ENCODE measurements around the gene PPIL3. TPM values are rescaled to one million over a fixed set of nuclear protein-coding genes. Genes with fewer than 3 reads are reported as not detected.

Gene PPIL3
- 17.5 and 53.0 TPM in 2 replicates for total RNA-seq

DNA sequence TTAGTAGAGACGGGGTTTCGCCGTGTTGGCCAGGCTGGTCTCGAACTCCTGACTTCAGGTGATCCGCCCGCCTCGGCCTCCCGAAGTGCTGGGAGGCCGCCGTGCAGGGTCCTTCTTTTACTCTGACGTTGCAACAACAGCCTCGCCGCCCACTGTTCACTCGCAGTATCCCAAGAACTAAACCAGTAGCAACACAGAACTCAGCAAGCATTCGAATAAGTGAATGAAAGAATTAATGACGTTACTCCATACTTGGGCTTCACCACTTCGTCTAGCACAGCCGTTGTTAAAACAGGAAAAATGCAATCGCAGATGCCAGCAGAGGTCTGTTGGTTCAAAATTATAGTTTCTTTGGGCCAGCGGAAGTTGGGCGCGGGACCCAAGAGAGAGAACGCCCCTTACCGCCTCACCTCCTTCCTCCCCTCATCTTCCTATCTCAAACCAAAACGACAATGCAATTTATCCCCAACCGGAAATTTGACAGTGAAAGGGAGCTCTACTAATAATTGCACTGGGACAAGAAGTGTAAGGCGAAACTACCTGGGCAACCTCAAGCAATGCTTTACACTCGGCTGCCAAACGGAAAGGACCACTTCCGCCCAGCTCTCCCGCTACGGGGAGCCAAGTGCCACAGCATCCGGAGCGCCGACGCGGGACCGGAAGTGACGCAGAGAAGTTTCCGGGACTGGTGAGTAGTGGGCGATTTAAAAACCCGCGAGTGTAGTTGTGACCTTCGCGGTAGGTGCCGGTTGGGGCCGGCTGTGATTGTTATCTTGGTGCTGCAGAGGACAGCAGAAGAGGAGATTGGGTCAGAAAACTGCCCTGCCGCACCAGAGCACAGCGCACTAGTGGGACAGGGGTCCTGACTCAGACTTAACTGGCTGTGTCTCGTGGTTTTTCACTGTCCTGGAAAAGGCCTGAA lies at the start of gene PPIL3, which contains the start of gene NIF3L1:
TSS of gene PPIL3 (minus strand) at position 374 of the 922 bp plus-strand sequence. CDS start 1,462 bp downstream, outside the sequence.
TSS of gene NIF3L1 (plus strand) at position 668 of the 922 bp plus-strand sequence. CDS start 2,573 bp downstream, outside the sequence.

DNA sequence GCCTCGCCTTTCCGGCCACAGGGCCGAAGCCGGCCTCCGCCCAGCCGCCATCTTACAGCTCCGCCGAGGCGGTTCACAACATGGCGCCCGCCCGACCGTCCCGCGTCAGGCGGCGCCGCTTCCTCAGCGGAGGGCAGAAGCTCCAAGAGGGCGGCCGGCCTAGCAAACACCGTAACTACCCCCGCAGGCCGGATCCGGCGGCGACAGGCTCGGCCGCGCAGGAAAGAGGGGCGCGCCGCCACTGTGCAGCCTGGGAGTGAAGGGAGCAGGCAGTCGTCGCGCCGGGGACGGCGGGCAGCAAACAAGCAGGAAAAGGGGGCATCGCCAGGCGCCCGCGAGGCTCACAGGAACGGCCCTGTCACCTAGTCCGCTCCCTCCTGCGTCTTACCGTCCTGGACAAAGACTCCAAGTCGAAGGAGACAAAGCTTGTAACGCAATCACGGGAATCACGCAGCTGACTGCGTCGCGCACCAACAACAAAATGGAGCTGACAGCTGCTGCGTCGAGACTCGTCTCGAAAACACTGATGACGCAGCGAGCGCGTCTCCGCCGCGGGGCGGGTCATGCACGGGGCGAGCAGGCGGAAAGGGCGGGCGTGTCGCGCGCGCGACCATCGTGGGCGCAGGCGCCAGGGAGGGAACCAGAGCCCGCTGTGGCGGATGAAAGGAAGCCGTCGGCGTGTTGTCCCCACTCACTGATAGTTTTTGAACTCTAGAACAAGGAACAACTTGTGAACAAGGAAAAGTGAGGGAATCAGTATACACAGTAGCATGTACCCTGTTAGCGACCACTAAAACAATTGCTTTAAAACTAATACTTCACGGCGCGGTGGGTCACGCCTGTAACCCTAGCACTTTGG lies 24.5 kb downstream of the PPIL3 start, which contains the start of gene CLK1:
TSS of gene CLK1 (minus strand) at position 483 of the 859 bp plus-strand sequence. CDS start 2,796 bp downstream, outside the sequence.

Other genes with a start within 250 kb of the PPIL3 start
- gene BZW1, start 77.2 kb downstream of the PPIL3 start, total RNA-seq: 250 and 276 TPM in 2 replicates
- gene CLK1, start 24.4 kb downstream of the PPIL3 start, total RNA-seq: 39.9 and 43.6 TPM in 2 replicates
- gene NIF3L1, start 294 bp upstream of the PPIL3 start, total RNA-seq: 14.8 and 15.8 TPM in 2 replicates
- gene ORC2, start 74.6 kb upstream of the PPIL3 start, total RNA-seq: 7.7 and 8.4 TPM in 2 replicates
- 4.7 and 7.2 TPM in 2 replicates for gene HYCC2, start 182.6 kb upstream of the PPIL3 start, total RNA-seq
- 46.2 and 60.9 TPM in 2 replicates for gene NDUFB3, start 182.9 kb upstream of the PPIL3 start, total RNA-seq
- gene CFLAR, start 227.1 kb upstream of the PPIL3 start, total RNA-seq: 52.6 and 55.2 TPM in 2 replicates